Heart left ventricle (tissue), 16 donors: ENCODE measurements around the gene EHMT1. TPM values are rescaled to one million over a fixed set of nuclear protein-coding genes. Genes with fewer than 3 reads are reported as not detected.
A peak's percentile ranks its signal among the peaks of the same experiment; 100 is the strongest.

Experiments used
- ATAC-seq, 4 donors: fragments of 200-7000 bp; cut with Tn5 transposase; one replicate each; pipeline ENCODE4 v1.9.1; 2020 to 2022; ENCODE audit warnings: moderate library complexity in 4 of 4, mild to moderate bottlenecking in 3 of 4, moderate number of reproducible peaks in 1 of 4
- DNase-seq, 5 donors: peaks; one replicate each; pipeline ENCODE4 v3.0.0-alpha.2; 2020
- H3K27ac ChIP-seq, 12 donors: fragments of 200-600 bp; sonication (generic) in 4 of 12; one replicate each; pipeline versions ENCODE4 v1.5.0 to v1.8.0; 2016 to 2022; ENCODE audit warnings: mild to moderate bottlenecking in 2 of 12
- H3K27me3 ChIP-seq, 9 donors: fragments of 200-600 bp; sonication (generic) in 2 of 9; one replicate each; pipeline versions ENCODE4 v1.5.1 to v1.8.0; 2016 to 2022; ENCODE audit warnings: mild to moderate bottlenecking in 3 of 9
- H3K36me3 ChIP-seq, 9 donors: fragments of 200-600 bp; sonication (generic) in 2 of 9; one replicate each; pipeline versions ENCODE4 v1.5.0 to v1.8.0; 2018 to 2022; ENCODE audit warnings: mild to moderate bottlenecking in 2 of 9
- H3K4me1 ChIP-seq, 12 donors: fragments of 200-600 bp; sonication (generic) in 4 of 12; one replicate each; pipeline versions ENCODE4 v1.5.0 to v1.8.0; 2016 to 2022; ENCODE audit warnings: mild to moderate bottlenecking in 3 of 12
- H3K4me3 ChIP-seq, 12 donors: fragments of 200-600 bp; sonication (generic) in 4 of 12; one replicate each; pipeline versions ENCODE4 v1.5.0 to v1.8.0; 2017 to 2022; ENCODE audit warnings: mild to moderate bottlenecking in 9 of 12, moderate library complexity in 4 of 12
- H3K9me3 ChIP-seq, 12 donors: fragments of 200-600 bp; sonication (generic) in 4 of 12; one replicate each; pipeline versions ENCODE4 v1.5.0 to v1.8.0; 2016 to 2022; ENCODE audit warnings: mild to moderate bottlenecking in 1 of 12
- CTCF ChIP-seq, 12 donors: fragments of 200-600 bp; sonication (generic) in 4 of 12; IDR thresholded peaks; one replicate each; pipeline versions ENCODE4 v1.5.0 to v1.8.0; 2018 to 2022; ENCODE audit warnings: antibody characterized with exemption in 12 of 12, mild to moderate bottlenecking in 5 of 12
- POLR2A ChIP-seq, 2 donors: fragments of 450-650 bp; IDR thresholded peaks; one replicate each; pipeline ENCODE4 v1.6.1; 2017; ENCODE audit warnings: antibody characterized with exemption in 2 of 2, mild to moderate bottlenecking in 2 of 2, moderate library complexity in 2 of 2
- WGBS, 4 donors: extraction: QIAGEN DNeasy Blood & Tissue Kit in 2 of 4; methylation state at CpG; one replicate each; pipeline versions ENCODE4 v1.1.5 to v1.1.7; 2013 to 2018; 5-methylcytosine and 5-hydroxymethylcytosine counted together
- intact Hi-C, 10 donors: fragments of 100-400 bp; cut with DNase I; formaldehyde crosslinking; loops; one replicate each; pipeline versions ENCODE4 v1.11.1 to v1.14.2; 2022
- polyA plus RNA-seq, 2 donors: library from polyadenylated mRNA; stranded (reverse); fragments of 200-250 nt; gene quantifications; one replicate each; pipeline ENCODE4 v1.2.3, GENCODE V29; 2013
- total RNA-seq, 9 donors: library from RNA; depleted of rRNA in 2 of 9; stranded (reverse); fragments of >200 nt in 2 of 9; fragmentation: NEBNext Ultra II Directional in 3 of 9; extraction: Animal tissue kit (Norgen Biotek cat#: 25700) in 3 of 9; gene quantifications; one replicate each; pipeline versions ENCODE4 v1.1.0 to v1.2.4, GENCODE V29; 2016 to 2023
- donor health status: ischemic (EF 13 %, LVEDD 7.1; RV severe dilation, severe dysfunction).
- donor health status: healthy with polysubstance abuse.
- donor health status: DM: no; HTN: yes; CAD: no.
- donor health status: DM: no; HTN: no; CAD: no.
- donor health status: ischemic (EF 25% LVEDD 6.9; RV normal size, moderate dysfunction).
- donor health status: ischemic (EF 25% LVEDD 5.7; RV mildly dilated, moderate dysfunction).
- donor health status: healthy.
- donor health status: DM: yes; HTN: yes; CAD: no.
- donor health status: ischemic (EF 35%, LVEDD 5.7; RV mildly dilated, moderate dysfunction).
- donor health status: nonischemic (EF 11% LVEDD 7.7; RV severe dilation, severe dysfunction).
- donor health status: DM: yes; HTN: yes; CAD: no.
- donor health status: PGD.
- donor health status: ischemic (EF 29% LVEDD 5.4; RV normal size, mild dysfunction).
- donor health status: nonischemic (EF 23%, LVEDD 6.1; RV moderate dilation, normal function).

The EHMT1 gene
- total and polyA plus RNA-seq, 11 donors, result 24.5 to 55.9 (median 28.9) TPM

- H3K36me3 ChIP-seq, result peaks cover 0 to 55% (median 43%) of the 10 kb centered on the region in 9 donors
- H3K9me3 ChIP-seq, result peaks cover 0 to 19% (median 0%) of the 10 kb centered on the region in 12 donors
- TF ChIP-seq POLR2A (IDR thresholded peaks at IDR 0.05) (no peak), CTCF (IDR thresholded peaks at IDR 0.05) (no peak)
- 91 to 93% (median 92%) methylated on average over 28 of the region's 28 CpGs for WGBS, 4 donors
- ATAC-seq (no peak), DNase-seq (no peak)
- H3K27me3 ChIP-seq, result no peaks in the 10 kb centered on the region
- intact Hi-C loops, result no loop called here
- H3K4me1 ChIP-seq, result no peaks in the 10 kb centered on the region
- H3K4me3 ChIP-seq, result no peak overlapping the region
- H3K27ac ChIP-seq, result no peak overlapping the region
Measured at GRCh38 chr9:137836151-137836830, 217.5 kb downstream of the EHMT1 start.

GRCh38 chr9:137836831-137837241, 218.0 kb downstream of the EHMT1 start:
- Histone ChIP-seq H3K36me3 (peaks cover 0 to 55% (median 42%) of the 10 kb centered on the region in 9 donors), H3K27me3 (no peaks in the 10 kb centered on the region), H3K27ac (no peak overlapping the region), H3K9me3 (peaks cover 0 to 19% (median 0%) of the 10 kb centered on the region in 12 donors), H3K4me3 (no peak overlapping the region), H3K4me1 (no peaks in the 10 kb centered on the region)
- no peak for DNase-seq
- TF ChIP-seq POLR2A (IDR thresholded peaks at IDR 0.05), result no peak
- TF ChIP-seq CTCF (IDR thresholded peaks at IDR 0.05), result no peak
- intact Hi-C loops, result no loop called here
- WGBS, 4 donors, result 83 to 97% (median 85%) methylated on average over 4 to 12 of the region's 12 CpGs
- no peak for ATAC-seq

GRCh38 chr9:137837345-137838278, 218.8 kb downstream of the EHMT1 start:
- peaks cover 0 to 49% (median 38%) of the 10 kb centered on the region in 9 donors for H3K36me3 ChIP-seq
- H3K4me1 ChIP-seq, result no peaks in the 10 kb centered on the region
- no peak for DNase-seq
- H3K27me3 ChIP-seq, result no peaks in the 10 kb centered on the region
- WGBS, 4 donors, result 91 to 94% (median 93%) methylated on average over 10 to 20 of the region's 20 CpGs
- peaks cover 0 to 19% (median 0%) of the 10 kb centered on the region in 12 donors for H3K9me3 ChIP-seq
- H3K4me3 ChIP-seq, result no peak overlapping the region
- peak in 1 of 4 donors; percentile 14 for ATAC-seq
- no peak overlapping the region for H3K27ac ChIP-seq
- intact Hi-C loops, result no loop called here
- TF ChIP-seq CTCF (IDR thresholded peaks at IDR 0.05) (no peak), POLR2A (IDR thresholded peaks at IDR 0.05) (no peak)

- H3K4me1 ChIP-seq, result no peaks in the 10 kb centered on the region
- no peaks in the 10 kb centered on the region for H3K27me3 ChIP-seq
- peaks cover 0 to 19% (median 0%) of the 10 kb centered on the region in 12 donors for H3K9me3 ChIP-seq
- H3K27ac ChIP-seq, result no peak overlapping the region
- ATAC-seq (no peak), DNase-seq (no peak)
- H3K36me3 ChIP-seq, result peaks cover 0 to 40% (median 30%) of the 10 kb centered on the region in 9 donors
- H3K4me3 ChIP-seq, result no peak overlapping the region
- 93 to 95% (median 94%) methylated on average over 10 of the region's 10 CpGs for WGBS, 4 donors
- intact Hi-C loops, result no loop called here
- no peak for TF ChIP-seq POLR2A (IDR thresholded peaks at IDR 0.05)
- no peak for TF ChIP-seq CTCF (IDR thresholded peaks at IDR 0.05)
Measured at GRCh38 chr9:137838576-137838975, 219.8 kb downstream of the EHMT1 start.
